Activated CD8-positive, alpha-beta memory T cell treated with anti-CD3 and anti-CD28 coated beads for 24 hours (primary cell): ENCODE measurements around the gene PHF13.

ENCODE experiments used
- DNase-seq: peaks from one replicate; pipeline ENCODE4 v3.0.0-alpha.2; 2020

Gene PHF13

DNA sequence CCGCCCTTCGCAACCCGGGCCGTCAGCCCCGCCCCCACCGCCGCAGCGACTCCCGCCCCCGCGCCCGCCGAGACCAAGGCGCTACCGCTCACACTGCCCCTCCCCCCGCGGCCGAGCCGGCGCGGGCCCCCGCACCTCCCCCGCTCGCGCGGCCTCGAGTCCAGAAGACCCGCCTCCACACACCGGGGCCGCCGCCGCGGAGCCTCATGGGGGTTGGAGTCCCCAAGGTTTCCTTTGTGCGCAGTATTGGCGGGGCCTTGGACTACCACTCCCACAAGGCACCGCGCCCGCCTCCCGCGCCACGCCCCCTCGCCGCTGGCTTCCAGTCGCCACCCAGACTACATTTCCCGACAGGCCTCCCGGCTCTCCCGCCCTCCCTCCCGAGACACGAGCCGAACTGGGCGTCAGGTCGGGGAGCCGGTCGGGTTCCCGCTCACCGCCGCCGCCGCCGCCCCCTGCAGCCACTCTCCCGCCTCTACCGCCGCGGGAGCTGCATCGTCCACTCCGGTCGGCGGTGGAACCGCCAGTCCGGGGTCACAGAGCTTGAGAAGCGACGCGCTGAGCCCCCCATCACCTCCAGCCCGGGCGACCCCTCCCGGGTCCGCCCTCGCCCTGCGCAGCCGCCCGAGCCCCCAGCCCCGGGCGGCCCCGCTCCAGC, at the start of gene PHF13:
Gene PHF13, plus strand, starts transcription at position 371 of the 658 bp plus-strand sequence. CDS start 336 bp downstream, outside the sequence.
- DNase-seq: peak; percentile 99

DNA sequence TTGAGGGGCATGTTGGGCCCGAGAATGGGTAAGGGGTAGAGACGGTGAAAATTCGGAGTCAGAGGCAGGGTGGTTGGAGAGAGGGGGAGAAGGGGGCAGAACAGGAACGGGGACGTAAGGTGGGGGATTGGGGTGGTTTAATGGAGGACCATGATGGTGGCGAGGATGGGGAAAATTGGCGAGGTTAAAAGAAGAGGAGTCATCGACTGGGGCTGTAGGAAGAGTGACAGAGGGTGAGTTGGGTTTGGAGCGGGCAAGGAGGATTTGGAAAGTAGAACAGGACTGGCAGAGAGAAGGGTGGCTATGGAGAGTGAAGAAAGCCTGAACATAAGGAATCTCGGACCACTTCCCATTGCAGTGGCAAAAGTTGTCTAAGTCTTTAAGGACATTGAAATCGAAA, 44.5 kb upstream of the PHF13 start:
- DNase-seq: no peak

DNA sequence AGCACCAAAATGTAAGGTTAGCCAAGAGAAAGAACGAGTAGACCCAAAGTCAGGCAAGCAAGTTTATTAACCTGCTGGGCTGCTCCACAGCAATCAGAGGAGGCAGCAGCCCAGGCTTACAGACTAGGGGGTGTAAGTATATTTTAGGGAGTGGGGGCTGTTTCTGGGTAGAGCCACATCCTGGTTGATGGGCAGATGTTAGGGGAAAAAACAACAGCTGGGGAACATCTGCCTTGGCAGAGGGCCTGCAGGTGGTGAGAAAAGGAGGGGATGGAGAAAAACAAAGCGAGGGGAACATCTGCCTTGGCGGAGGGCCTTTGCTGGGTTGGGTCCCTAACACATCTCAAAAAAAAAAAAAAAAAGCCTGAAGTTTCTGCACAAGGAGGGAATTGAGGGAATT, 43.4 kb upstream of the PHF13 start:
- no peak for DNase-seq

DNA sequence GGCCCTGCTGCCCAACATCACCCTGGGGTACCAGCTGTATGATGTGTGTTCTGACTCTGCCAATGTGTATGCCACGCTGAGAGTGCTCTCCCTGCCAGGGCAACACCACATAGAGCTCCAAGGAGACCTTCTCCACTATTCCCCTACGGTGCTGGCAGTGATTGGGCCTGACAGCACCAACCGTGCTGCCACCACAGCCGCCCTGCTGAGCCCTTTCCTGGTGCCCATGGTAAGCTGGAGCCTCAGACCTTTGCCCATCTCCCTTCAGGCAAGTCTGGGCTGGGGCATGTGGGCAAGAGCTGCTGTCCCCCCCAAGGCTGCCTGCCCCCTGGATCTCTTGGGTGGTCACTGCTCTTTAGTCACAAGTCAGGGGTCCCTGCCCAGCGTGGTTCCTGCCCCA, 42.5 kb upstream of the PHF13 start:
- no peak for DNase-seq

DNA sequence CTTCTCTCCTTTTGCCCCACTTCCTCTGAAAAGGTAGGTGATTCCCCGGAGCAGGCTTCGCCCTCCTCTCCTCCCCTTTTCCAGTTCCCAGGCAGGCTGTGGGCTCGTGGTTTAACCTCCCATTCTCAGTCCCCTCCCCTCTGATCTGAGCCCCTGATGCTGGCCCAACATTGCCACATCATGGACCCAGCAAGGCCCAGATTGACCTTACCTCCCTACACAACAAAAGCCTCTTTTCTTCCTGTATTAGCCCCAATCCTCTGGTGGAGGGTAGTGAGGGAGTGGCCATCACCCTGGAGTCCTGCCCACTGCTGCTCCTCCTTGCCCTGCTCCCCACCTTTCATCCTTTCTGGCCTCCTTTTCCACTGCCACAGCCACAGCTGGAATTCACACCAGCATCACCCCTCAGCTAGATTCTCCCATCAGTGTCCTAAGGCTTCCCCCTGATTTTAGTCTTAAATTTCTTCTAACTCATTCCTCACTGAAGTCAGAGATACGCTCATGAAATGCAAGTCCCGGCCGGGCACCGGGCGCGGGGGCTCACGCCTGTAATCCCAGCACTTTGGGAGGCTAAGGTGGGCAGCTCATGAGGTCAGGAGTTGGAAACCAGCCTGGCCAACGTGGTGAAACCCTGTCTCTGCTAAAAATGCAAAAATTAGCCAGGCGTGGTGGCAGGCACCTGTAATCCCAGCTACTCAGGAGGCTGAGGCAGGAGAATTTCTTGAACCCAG, 40.7 kb upstream of the PHF13 start:
- no peak for DNase-seq

DNA sequence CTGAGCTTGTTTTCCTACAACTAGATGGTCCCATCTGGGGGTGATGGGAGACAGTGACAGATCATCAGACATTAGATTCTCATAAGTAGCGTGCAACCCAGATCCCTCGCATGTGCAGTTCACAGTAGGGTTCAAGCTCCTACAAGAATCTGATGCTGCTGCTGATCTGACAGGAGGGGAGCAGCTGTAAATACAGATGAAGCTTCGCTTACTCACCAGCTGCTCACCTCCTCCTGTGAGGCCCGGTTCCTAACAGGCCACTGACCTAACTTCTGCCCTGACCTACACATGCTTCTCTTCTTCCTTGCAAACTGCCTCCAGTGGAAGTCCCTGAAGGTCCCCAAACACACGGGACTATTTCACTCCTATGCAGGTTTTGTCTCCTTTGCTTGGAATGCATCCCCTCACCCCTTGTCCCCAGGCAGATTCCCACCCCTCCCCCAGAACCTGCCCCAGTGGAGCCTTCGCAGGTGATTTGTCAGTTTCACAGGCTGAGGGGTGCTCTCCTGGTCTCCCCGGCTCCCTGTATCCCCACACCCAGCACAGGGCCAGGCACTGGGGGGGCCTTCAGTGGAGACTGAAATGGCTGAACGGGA, 39.4 kb upstream of the PHF13 start:
- no peak for DNase-seq

DNA sequence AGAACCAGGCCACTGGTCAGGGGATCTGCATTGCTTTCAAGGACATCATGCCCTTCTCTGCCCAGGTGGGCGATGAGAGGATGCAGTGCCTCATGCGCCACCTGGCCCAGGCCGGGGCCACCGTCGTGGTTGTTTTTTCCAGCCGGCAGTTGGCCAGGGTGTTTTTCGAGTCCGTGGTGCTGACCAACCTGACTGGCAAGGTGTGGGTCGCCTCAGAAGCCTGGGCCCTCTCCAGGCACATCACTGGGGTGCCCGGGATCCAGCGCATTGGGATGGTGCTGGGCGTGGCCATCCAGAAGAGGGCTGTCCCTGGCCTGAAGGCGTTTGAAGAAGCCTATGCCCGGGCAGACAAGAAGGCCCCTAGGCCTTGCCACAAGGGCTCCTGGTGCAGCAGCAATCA, 38.7 kb upstream of the PHF13 start:
- no peak for DNase-seq

DNA sequence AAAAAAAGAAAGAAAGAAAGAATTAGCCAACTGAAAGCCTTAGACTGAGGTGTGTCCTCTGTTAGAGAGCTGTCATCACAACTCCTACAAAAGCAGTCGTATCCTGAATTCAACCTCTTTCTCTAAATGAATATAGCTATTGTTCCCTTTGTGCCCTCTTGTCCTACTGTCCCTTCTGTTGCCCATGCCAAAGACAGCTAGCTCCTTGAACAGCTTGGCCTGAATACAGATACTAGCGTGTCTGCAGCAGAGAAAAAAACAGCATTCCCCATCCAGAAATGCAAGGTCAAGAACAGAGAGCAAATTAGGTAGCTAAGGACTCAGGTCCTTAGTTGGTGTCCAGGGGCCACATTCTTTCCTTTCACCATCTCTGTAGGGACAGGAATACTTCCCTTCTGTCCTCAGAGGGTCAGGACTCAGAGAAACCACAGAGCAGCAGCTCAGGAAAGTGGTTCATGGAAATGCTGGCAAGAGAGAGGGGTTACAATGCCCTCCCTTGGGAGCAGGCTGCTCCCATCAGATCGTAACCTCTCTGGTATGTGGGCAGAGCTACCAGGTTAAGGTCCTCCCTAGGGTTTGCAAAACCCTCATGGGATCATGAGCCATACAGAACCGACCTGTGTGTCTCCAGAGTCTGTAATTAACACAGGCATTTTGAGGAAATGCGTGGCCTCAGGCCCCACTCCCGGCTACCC, 35.6 kb upstream of the PHF13 start:
- DNase-seq: no peak

DNA sequence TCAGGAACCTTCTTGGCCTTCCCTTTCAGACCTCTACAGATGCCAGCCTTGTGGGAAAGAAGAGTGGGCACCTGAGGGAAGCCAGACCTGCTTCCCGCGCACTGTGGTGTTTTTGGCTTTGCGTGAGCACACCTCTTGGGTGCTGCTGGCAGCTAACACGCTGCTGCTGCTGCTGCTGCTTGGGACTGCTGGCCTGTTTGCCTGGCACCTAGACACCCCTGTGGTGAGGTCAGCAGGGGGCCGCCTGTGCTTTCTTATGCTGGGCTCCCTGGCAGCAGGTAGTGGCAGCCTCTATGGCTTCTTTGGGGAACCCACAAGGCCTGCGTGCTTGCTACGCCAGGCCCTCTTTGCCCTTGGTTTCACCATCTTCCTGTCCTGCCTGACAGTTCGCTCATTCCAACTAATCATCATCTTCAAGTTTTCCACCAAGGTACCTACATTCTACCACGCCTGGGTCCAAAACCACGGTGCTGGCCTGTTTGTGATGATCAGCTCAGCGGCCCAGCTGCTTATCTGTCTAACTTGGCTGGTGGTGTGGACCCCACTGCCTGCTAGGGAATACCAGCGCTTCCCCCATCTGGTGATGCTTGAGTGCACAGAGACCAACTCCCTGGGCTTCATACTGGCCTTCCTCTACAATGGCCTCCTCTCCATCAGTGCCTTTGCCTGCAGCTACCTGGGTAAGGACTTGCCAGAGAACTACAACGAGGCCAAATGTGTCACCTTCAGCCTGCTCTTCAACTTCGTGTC, 34.7 kb upstream of the PHF13 start:
- no peak for DNase-seq

DNA sequence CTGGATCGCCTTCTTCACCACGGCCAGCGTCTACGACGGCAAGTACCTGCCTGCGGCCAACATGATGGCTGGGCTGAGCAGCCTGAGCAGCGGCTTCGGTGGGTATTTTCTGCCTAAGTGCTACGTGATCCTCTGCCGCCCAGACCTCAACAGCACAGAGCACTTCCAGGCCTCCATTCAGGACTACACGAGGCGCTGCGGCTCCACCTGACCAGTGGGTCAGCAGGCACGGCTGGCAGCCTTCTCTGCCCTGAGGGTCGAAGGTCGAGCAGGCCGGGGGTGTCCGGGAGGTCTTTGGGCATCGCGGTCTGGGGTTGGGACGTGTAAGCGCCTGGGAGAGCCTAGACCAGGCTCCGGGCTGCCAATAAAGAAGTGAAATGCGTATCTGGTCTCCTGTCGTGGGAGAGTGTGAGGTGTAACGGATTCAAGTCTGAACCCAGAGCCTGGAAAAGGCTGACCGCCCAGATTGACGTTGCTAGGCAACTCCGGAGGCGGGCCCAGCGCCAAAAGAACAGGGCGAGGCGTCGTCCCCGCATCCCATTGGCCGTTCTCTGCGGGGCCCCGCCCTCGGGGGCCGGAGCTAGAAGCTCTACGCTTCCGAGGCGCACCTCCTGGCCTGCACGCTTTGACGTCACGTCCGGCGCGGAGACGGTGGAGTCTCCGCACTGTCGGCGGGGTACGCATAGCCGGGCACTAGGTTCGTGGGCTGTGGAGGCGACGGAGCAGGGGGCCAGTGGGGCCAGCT, 34.0 kb upstream of the PHF13 start, which contains the start of gene ZBTB48:
Gene ZBTB48, plus strand, starts transcription at position 621 of the 745 bp plus-strand sequence. CDS start 616 bp downstream, outside the sequence.
- peak; percentile 97 for DNase-seq

DNA sequence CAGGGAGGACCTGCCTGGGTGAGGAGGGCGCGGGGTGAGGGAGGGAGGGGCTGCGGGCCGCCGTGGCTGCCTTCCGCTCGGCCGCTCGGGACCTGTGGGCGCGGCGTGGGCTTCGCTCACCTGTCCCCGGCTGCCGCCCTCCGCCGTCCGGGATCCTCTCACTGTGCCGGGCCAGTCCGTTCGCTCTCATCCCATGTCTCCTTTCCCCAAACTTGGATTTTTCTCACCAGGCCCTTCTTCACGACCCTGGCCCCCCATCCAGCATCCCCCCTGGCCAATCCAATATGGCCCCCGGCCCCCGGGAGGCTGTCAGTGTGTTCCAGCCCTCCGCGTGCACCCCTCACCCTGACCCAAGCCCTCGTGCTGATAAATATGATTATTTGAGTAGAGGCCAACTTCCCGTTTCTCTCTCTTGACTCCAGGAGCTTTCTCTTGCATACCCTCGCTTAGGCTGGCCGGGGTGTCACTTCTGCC, 33.4 kb upstream of the PHF13 start:
- DNase-seq: no peak

DNA sequence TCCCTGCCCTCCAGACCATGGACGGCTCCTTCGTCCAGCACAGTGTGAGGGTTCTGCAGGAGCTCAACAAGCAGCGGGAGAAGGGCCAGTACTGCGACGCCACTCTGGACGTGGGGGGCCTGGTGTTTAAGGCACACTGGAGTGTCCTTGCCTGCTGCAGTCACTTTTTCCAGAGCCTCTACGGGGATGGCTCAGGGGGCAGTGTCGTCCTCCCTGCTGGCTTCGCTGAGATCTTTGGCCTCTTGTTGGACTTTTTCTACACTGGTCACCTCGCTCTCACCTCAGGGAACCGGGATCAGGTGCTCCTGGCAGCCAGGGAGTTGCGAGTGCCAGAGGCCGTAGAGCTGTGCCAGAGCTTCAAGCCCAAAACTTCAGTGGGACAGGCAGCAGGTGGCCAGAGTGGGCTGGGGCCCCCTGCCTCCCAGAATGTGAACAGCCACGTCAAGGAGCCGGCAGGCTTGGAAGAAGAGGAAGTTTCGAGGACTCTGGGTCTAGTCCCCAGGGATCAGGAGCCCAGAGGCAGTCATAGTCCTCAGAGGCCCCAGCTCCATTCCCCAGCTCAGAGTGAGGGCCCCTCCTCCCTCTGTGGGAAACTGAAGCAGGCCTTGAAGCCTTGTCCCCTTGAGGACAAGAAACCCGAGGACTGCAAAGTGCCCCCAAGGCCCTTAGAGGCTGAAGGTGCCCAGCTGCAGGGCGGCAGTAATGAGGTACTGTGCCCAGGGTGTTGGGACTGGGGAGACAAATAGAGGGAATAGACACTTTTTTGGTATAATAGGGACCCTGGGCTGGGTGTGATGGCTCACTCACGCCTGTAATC, 32.7 kb upstream of the PHF13 start:
- peak; percentile 60 for DNase-seq

DNA sequence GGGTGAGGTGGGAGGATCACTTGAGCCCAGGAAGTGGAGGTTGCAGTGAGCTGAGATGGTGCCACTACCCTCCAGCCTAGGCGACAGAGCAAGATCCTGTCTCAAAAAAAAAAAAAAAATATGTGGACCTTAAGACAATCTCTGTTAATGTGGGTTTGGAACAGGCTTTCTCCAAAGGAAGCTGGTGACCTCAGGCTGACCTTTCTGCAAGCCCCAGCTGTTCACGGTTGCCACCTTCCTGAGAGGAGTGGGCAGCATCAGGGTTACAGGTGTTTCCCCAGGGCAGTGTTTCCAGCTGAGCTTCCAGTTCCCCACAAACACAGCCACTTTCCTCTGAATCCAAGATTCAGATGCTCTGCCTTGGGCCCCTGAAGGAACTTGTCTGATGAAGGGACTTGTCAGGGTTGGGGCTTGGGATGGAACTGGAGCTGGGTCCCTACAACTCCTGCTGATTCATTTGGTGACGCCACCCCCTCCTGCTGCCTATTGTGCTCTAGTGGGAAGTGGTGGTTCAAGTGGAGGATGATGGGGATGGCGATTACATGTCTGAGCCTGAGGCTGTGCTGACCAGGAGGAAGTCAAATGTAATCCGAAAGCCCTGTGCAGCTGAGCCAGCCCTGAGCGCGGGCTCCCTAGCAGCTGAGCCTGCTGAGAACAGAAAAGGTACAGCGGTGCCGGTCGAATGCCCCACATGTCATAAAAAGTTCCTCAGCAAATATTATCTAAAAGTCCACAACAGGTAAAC, 31.8 kb upstream of the PHF13 start:
- DNase-seq: no peak

DNA sequence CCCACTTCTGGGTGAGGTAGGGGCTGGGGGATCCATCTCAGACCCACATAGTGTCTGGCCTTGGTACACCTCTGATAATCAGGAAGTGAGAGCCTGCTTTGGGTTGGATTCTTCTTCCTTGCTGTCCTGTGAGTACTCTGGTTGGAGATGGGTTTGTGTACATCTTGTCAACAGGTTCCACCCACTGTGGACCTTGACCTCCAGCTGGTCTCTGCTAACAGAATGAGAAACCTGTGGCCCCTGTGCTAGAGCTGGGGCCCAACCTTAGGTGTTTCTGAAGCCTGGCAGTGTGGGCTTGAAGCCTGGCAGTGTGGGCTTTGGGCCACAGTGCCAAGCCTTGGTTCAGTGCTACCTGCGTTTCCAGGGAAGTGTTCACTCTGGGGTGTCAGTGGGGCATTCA, 31.2 kb upstream of the PHF13 start:
- DNase-seq: no peak

DNA sequence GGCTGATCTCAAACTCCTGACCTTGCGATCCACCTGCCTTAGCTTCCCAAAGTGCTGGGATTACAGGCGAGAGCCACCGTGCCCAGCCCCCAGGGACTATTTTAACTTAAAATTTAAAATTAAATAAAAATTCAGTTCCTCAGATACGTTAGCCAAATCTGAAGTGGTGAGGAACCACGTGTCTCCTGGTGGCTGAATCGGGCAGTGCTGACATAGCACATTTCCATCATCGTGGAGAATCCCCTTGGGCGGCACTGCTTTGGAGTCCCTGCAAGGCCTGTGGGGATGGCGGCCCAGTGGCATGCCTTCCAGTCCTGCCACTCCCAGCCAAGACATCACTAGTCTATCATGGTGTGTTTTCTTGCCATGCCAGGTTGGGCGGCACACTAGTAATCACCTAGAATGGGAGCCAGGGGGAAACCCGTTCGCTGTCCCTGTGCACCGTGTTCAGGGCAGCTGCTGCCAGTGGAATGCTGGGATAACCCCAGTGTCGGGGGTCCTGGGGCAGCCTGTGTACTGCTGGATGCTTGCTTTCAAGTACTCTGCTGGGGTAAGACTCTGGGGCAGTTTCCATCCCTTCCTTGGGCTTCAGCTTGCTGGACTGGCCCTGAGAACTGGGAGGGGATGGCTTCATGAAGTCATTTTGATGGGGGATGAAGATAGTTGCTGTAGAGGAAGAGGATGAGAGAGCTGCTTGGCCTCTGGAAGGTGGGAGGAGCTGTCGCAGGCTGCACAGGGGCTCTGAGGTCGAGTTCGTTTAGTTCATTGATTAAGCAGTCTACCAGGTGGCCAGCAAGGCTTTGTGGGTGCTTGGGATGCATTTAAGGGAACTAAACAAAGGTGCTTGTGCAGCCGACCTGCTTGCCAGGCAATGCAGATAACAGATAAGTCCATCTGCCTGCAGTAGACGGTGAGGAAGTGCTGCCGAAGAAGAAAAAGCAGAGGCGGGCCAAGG, 29.1 kb upstream of the PHF13 start:
- DNase-seq: no peak

DNA sequence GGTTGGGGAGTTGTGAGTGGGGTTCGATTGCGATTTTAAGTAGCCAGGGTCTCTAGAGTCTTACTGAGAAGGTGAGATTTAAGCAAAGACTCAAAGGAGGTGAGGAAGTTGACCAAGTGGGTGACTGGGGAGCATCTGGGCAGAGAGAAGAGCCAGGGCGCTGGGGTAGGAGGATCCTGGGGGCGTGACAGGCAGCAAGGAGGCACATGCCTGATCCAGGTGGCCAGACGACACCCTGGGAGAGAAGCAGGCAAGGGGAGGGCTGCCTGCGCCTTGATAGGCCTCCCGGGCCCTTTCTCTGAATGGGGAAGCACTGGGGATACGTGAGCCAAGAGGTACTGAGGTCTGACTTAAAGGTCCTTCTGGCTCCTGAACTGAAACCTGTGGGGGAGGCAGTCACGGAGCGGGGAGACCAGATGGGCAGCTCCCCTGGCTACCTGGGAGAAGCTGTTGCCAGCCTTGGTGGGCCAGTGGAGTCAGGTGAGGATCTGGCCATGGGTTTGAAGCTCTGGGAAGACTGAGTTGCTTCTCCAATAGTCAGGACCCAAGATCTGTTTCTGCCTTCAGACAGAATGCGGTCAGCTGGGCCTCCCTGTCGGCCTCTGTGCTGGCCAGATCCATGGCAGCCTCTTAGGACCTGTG, 28.3 kb upstream of the PHF13 start:
- DNase-seq: no peak

DNA sequence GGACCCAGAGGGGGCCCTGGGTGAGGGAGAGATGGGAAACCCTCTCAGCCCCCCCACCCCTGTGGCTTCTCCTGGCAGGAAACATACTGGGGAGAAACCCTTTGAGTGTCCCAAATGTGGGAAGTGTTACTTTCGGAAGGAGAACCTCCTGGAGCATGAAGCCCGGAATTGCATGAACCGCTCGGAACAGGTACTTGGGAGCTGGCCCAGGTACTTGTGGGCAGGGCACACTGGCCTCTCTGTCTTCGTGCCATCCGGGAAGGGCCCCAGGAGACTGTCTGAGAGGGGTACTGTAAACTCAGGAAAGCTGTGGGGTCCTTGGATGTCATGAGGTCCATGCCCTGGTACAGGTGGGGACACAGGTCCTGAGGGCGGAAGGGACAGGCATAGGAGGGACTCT, 27.7 kb upstream of the PHF13 start:
- no peak for DNase-seq

DNA sequence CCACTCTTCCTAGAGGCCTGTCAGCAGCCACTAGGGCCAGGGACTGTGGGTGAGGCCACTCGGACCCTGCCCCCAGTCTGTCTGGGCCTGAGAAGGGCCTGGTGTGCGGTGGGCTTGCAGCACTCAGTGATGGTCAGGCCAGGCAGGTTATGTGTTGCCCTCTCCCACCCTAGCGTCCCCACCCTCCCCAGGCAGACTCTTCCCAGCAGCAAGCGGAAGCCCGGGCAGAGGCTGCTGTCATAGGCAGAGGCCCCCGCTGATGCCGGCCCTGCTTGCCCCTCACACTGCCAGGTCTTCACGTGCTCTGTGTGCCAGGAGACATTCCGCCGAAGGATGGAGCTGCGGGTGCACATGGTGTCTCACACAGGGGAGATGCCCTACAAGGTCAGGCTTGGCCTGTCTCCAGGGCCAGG, 27.1 kb upstream of the PHF13 start:
- DNase-seq: no peak
